ENCODE measurements around the gene BGLAP.
A peak's percentile ranks its signal among the peaks of the same experiment; 100 is the strongest.
"Not testable (repeated sequence)": the region's sequence is repeated elsewhere in the genome, so short reads cannot be mapped to it uniquely, and the experiment has no call there.

Gene BGLAP

DNA sequence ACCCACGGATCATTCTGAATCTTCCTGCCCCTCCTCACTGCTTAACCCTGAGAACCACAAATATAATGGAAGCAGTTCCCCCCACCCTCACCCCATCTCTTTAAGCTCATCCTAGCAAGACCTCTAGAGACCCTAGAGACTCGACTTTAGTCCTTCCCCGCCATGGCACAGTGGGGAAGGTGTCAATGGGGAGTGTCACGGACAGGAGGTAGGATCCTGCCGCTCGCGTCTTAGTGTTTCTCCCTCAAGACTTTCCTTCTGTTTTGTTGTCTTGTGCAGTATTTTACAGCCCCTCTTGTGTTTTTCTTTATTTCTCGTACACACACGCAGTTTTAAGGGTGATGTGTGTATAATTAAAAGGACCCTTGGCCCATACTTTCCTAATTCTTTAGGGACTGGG is 29.9 kb upstream of the BGLAP start:
- Histone ChIP-seq H3K36me3 (ENCODE audit: control insufficient read depth, insufficient read depth, low read length) (peaks cover 13% of the 10 kb centered on the region), H3K4me3 (replicated peaks; ENCODE audit: low read depth, low read length) (peak overlapping the region; percentile 87)

DNA sequence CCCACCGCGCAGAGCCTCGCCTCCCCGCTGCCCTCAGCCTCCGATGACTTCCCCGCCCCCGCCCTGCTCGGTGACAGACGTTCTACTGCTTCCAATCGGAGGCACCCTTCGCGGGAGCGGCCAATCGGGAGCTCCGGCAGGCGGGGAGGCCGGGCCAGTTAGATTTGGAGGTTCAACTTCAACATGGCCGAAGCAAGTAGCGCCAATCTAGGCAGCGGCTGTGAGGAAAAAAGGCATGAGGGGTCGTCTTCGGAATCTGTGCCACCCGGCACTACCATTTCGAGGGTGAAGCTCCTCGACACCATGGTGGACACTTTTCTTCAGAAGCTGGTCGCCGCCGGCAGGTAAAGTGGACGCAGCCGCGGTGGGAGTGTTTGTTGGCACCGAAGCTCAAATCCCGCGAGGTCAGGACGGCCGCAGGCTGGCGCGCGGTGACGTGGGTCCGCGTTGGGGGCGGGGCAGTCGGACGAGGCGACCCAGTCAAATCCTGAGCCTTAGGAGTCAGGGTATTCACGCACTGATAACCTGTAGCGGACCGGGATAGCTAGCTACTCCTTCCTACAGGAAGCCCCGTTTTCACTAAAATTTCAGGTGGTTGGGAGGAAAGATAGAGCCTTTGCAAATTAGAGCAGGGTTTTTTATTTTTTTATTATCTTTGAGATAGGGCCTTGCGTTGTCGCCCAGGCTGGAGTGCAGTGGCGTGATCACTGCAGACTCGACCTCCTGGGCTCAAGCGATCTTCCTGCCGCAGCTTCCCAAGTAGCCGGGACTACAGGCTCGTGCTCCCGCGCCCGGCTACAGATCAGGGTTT is 28.9 kb upstream of the BGLAP start, which contains the start of gene PMF1:
TSS of gene PMF1 (plus strand) at position 175 of the 811 bp plus-strand sequence. CDS start at position 184, 9 bp downstream.
- TF ChIP-seq, protein P1, sequence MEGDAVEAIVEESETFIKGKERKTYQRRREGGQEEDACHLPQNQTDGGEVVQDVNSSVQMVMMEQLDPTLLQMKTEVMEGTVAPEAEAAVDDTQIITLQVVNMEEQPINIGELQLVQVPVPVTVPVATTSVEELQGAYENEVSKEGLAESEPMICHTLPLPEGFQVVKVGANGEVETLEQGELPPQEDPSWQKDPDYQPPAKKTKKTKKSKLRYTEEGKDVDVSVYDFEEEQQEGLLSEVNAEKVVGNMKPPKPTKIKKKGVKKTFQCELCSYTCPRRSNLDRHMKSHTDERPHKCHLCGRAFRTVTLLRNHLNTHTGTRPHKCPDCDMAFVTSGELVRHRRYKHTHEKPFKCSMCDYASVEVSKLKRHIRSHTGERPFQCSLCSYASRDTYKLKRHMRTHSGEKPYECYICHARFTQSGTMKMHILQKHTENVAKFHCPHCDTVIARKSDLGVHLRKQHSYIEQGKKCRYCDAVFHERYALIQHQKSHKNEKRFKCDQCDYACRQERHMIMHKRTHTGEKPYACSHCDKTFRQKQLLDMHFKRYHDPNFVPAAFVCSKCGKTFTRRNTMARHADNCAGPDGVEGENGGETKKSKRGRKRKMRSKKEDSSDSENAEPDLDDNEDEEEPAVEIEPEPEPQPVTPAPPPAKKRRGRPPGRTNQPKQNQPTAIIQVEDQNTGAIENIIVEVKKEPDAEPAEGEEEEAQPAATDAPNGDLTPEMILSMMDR (IDR thresholded peaks at IDR 0.05; ENCODE audit: insufficient read depth, low read length, poor library complexity, severe bottlenecking): no peak
- DNase-seq (ENCODE audit: extremely low read depth, insufficient read length): peak; percentile 98
- Histone ChIP-seq H3K36me3 (ENCODE audit: control insufficient read depth, insufficient read depth, low read length) (peaks cover 13% of the 10 kb centered on the region), H3K4me3 (replicated peaks; ENCODE audit: low read depth, low read length) (peak within 1 kb of the TSS; percentile 87), H3K27me3 (replicated peaks; ENCODE audit: control insufficient read depth, insufficient read depth, low read length) (no peaks in the 10 kb centered on the region)

More for the DNA sequence above, 29.9 kb upstream of the BGLAP start:
- TF ChIP-seq, protein P1 (IDR thresholded peaks at IDR 0.05; ENCODE audit: insufficient read depth, low read length, poor library complexity, severe bottlenecking): no peak
- H3K27me3 ChIP-seq (replicated peaks; ENCODE audit: control insufficient read depth, insufficient read depth, low read length): no peaks in the 10 kb centered on the region
- DNase-seq (ENCODE audit: extremely low read depth, insufficient read length): no peak

GRCh38 chr1:156213644-156213966 is 28.4 kb upstream of the BGLAP start:
- TF ChIP-seq, protein P1 (IDR thresholded peaks at IDR 0.05; ENCODE audit: insufficient read depth, low read length, poor library complexity, severe bottlenecking): no peak
- peak; percentile 53 for DNase-seq (ENCODE audit: extremely low read depth, insufficient read length)
- Histone ChIP-seq H3K4me3 (replicated peaks; ENCODE audit: low read depth, low read length) (peak overlapping the region; percentile 87), H3K36me3 (ENCODE audit: control insufficient read depth, insufficient read depth, low read length) (peaks cover 10% of the 10 kb centered on the region), H3K27me3 (replicated peaks; ENCODE audit: control insufficient read depth, insufficient read depth, low read length) (no peaks in the 10 kb centered on the region)

- peaks cover 10% of the 10 kb centered on the region for H3K36me3 ChIP-seq (ENCODE audit: control insufficient read depth, insufficient read depth, low read length)
- TF ChIP-seq, protein P1 (IDR thresholded peaks at IDR 0.05; ENCODE audit: insufficient read depth, low read length, poor library complexity, severe bottlenecking): no peak
- peak overlapping the region; percentile 87 for H3K4me3 ChIP-seq (replicated peaks; ENCODE audit: low read depth, low read length)
- no peaks in the 10 kb centered on the region for H3K27me3 ChIP-seq (replicated peaks; ENCODE audit: control insufficient read depth, insufficient read depth, low read length)
- no peak for DNase-seq (ENCODE audit: extremely low read depth, insufficient read length)
Measured at GRCh38 chr1:156214024-156214748, 27.8 kb upstream of the BGLAP start.

- DNase-seq (ENCODE audit: extremely low read depth, insufficient read length); H3K36me3 ChIP-seq (ENCODE audit: control insufficient read depth, insufficient read depth, low read length); H3K27me3 ChIP-seq (replicated peaks; ENCODE audit: control insufficient read depth, insufficient read depth, low read length); H3K4me3 ChIP-seq (replicated peaks; ENCODE audit: low read depth, low read length): not testable (repeated sequence)
Measured at GRCh38 chr1:156216361-156217086, 25.5 kb upstream of the BGLAP start.

Measured in GM06990 (cell line).